A673 (cell line): Measurements from ENCODE around the gene SSC5D.

Experiments used
- CTCF ChIP-seq: fragments of 300-800, 200-600 bp; sonication (generic); conservative IDR thresholded peaks from 2 replicates; pipeline ENCODE4 v1.5.1; 2017; ENCODE audit warnings: low read depth, mild to moderate bottlenecking, antibody characterized with exemption, low read length, moderate library complexity, mixed read lengths
- EZH2 ChIP-seq: fragments of 200-600 bp; sonication (generic); IDR thresholded peaks from 2 replicates; pipeline ENCODE4 v1.6.1; 2017; ENCODE audit warnings: borderline replicate concordance, low read depth, mild to moderate bottlenecking, mixed read lengths, antibody characterized with exemption, low read length; ENCODE audit not compliant: poor library complexity, severe bottlenecking

- TF ChIP-seq CTCF, result no peak
- TF ChIP-seq EZH2, result no peak
Observed at GRCh38 chr19:55477905-55478304, 10.3 kb upstream of the SSC5D start.
